ENCODE results near the gene RTL5.

GRCh38 chrX:72130762-72131250, 909 bp downstream of the RTL5 start:
- no peak for TF ChIP-seq CTCF (IDR thresholded peaks at IDR 0.05; ENCODE audit: poor library complexity)
- no peak for TF ChIP-seq EZH2 (IDR thresholded peaks at IDR 0.05; ENCODE audit: borderline replicate concordance)
- no peak for TF ChIP-seq EZH2phosphoT487 (IDR thresholded peaks at IDR 0.05; ENCODE audit: low read depth, severe bottlenecking, unreplicated experiment)
